GM19438 (cell line): ENCODE results near the gene PXMP4.
"Not testable (repeated sequence)": the region's sequence is repeated elsewhere in the genome, so short reads cannot be mapped to it uniquely, and the experiment has no call there.

Experiments used
- ATAC-seq: cut with Tn5 transposase; IDR thresholded peaks from one replicate; pipeline ENCODE4 v1.9.1; 2021; ENCODE audit warnings: low read depth; ENCODE audit not compliant: unreplicated experiment

Gene PXMP4

DNA sequence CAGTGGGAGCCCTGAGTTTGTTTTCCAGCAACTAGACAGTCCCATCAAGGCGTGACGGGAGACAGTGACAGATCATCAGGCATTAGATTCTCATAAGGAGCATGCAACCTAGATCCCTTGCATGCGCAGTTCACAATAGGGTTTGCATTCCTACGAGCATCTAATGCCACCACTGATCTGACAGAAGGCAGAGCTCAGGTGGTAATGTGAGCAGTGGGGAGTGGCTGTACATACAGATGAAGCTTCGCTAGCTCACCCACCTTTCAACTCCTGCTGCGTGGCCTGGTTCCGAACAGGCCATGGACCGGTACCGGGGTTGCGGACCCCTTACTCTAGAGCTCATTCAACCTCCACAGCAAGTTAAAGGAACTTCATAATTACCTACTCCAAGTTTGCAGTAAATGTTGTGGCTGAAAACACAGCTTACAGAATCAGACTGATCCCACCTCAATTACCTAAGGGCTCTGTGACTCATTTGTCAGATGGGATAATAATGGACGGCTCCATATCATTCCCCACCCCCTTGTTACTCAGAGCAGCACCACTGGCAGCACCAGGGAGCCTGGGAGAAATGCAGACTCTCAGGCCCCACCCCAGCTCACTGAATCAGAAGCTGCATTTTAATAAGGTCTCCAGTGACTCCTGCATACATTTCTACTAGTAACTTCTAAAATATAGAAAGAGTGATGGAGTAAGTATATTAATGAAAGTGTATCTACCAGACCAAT, 15.7 kb downstream of the PXMP4 start:
- ATAC-seq: no peak

DNA sequence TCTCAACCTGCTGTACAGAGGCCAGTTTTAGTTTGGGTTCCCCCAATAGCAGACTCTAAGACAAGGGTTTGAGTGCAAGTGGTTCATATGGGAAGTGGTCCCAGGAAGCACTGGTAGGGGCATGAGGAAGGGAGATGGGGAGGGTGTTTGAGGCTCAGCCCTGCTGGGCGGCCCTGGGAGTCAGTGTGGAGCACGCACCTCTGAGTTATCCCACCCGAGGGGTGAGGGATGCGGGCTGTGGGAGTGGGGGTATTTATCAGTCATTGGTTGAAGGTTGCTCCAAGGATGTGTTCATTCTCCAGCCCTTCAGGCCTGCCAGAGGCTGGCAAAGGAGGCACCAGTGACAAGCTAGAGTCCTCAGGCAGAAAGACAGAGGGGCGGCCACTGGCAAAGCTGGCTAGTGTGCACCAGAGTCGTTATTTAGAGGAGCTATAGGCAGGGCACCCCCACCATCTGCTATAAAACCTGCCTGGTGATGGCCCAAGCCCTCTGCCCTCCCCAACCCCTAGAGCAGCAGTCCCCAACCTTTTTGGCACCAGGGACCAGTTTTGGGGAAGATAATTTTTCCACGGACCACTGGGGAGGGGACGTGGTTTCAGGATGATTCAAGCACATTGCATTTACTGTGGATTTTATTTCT, 16.5 kb downstream of the PXMP4 start:
- no peak for ATAC-seq

DNA sequence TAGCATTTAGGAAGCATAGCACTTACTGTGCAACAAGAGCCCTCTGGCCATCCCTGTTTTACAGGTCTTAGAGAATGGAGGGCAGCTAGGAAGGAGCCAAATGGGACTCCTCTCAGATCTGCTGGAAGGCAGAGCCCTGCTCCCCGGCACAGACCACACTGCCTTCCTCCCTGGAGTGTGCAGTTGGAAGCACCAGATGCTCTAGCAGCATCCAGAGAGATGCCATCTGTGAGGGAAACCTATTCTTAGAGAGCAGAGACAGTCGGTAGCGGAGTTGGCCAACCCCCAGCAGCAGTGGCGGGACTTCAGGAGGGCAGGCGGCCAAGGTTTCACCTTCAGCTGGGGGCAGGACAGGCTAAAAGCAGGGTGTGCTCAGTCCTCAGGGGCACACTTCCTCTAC, 17.2 kb downstream of the PXMP4 start:
- no peak for ATAC-seq

DNA sequence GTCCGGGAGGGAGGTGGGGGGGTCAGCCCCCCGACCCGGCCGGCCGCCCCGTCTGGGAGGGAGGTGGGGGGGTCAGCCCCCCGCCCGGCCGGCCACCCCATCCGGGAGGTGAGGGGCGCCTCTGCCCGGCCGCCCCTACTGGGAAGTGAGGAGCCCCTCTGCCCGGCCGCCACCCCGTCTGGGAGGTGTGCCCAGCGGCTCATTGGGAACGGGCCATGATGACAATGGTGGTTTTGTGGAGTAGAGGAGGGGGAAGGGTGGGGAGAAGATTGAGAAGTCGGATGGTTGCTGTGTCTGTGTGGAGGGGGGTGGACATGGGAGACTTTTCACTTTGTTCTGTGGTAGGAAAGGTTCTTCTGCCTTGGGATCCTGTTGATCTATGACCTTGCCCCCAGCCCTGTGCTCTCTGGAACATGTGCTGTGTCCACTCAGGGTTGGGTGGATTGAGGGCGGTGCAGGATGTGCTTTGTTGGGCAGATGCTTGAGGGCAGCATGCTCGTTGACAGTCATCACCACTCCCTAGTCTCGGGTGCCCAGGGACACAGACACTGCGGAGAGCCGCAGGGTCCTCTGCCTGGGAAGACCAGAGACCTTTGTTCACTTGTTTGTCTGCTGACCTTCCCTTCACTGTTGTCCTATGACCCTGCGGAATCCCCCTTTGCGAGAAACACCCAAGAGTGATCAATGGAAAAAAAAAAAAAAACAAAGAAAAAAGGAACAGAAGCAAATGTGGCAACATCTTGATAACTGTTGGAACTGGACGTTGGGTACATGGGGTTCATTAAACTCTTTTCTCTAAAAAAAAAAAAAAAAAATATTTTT, 18.3 kb downstream of the PXMP4 start:
- no peak for ATAC-seq

DNA sequence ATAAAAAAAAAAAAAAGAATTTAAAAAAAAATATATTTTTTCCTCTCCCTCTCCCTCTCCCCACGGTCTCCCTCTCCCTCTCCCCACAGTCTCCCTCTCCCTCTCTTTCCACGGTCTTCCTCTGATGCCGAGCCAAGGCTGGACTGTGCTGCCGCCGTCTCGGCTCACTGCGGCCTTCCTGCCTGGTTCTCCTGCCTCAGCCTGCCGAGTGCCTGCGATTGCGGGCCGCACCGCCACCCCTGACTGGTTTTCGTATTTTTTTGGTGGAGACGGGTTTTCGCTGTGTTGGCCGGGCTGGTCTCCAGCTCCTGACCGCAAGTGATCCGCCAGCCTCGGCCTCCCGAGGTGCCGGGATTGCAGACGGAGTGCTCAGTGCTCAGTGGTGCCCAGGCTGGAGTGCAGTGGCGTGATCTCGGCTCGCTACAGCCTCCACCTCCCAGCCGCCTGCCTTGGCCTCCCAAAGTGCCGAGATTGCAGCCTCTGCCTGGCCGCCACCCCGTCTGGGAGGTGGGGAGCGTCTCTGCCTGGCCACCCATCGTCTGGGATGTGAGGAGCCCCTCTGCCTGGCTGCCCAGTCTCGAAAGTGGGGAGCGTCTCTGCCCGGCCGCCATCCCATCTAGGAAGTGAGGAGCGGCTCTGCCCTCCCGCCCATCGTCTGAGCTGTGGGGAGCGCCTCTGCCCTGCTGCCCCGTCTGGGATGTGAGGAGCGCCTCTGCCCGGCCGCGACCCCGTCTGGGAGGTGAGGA, 19.2 kb downstream of the PXMP4 start:
- ATAC-seq: not testable (repeated sequence)

DNA sequence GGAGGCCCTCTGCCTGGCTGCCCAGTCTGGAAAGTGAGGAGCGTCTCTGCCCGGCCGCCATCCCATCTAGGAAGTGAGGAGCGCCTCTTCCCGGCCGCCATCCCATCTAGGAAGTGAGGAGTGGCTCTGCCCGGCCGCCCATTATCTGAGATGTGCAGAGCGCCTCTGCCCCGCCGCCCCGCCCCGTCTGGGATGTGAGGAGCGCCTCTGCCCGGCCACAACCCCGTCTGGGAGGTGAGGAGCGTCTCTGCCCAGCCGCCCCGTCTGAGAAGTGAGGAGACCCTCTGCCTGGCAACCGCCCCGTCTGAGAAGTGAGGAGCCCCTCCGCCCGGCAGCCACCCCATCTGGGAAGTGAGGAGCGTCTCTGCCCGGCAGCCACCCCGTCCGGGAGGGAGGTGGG, 21.1 kb downstream of the PXMP4 start:
- not testable (repeated sequence) for ATAC-seq

DNA sequence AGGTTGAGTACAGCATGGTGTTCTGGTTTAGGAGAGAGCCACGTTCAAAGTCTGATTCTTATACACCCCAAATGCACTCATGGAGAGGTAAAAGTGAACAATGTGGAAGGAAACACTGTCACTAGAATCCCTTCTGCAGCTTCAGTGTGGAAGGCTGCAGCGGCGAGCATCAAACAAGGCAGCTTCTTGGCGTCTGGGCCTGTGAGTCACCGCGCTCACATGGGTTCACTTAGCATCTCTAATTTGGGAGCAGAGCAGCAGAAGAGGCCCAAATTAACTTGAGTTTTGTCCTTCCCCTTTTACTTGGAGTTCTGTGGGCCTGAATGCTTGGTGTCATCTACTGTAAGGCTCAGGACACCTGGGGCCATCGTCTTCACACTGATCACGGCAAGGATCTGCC, 23.0 kb downstream of the PXMP4 start:
- ATAC-seq: no peak

DNA sequence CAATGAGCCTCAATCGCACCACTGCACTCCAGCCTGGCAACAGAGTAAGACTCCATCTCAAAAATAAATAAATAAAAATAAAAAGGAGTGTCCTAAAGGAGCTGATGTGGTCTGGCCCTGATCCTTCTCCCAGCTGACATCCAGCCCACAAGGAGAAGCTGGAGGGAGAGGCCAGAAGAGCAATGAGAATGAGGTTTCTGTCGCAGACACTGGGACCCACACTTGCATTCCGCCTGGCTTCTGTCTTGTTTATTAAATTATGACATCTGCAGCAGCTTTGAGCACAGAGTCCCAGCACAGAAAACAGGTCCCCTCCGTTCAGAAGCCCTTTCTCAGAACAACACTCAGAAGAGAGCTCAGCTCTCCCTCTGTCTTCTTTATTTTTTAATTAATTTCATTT, 23.7 kb downstream of the PXMP4 start:
- no peak for ATAC-seq

DNA sequence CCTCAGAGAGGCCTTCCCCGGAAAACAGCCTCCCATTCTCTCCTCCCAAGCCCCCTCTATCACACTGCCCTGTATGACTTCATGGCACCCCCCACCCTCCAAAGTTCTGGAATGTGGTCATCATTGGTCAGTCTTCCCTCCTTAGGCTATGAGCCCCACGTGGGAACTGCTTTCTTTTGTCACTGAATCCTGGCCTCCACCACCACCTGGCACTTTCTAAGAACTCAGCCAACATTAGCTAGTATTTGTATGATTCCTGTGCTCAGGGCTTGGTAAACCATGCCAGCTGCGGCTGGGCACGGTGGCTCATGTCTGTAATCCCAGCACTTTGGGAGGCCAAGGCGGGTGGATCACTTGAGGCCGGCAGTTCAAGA, 25.5 kb downstream of the PXMP4 start:
- no peak for ATAC-seq

DNA sequence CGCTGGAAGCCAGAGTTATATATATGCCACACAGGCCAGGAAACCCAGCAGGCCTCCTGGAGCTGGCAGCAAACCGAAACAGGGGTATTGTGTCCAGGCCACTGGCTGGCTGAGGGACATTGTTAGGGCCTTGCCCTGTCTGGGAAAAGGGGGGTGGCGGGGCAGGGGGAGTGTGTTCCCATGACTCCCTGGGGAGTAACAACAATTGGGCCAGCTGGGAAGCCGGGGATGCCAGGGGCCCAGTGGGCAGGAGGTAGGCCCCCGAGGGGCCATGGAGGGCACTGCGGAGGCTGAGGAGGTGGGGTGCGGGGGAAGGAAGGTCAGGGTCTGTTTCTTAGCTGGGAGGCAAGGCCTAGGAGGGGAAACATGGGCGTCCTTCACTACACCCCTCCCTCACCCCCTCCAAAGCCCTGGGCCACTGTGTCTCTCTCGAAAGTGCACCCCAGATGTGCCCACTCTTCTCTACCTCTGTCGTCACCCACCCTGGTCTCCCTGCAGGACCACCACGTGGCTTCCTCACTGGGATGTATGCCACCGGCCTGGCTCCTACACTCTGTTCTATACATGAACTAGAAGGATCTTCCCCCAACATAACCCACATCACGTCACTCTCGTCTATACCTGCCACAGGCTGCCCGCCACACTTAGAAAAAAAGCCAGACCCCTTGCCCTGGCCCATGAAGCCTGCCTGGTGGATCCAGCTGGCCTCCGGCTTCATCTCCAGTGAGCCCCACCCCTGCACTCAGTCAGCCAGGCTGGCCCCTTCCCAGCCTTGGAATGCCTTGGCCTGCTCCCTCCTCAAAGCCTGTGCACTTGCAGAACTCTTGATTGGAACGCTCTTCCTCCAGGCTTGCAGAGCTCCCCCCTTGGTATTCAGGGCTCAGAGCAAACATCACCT, 26.1 kb downstream of the PXMP4 start:
- no peak for ATAC-seq

DNA sequence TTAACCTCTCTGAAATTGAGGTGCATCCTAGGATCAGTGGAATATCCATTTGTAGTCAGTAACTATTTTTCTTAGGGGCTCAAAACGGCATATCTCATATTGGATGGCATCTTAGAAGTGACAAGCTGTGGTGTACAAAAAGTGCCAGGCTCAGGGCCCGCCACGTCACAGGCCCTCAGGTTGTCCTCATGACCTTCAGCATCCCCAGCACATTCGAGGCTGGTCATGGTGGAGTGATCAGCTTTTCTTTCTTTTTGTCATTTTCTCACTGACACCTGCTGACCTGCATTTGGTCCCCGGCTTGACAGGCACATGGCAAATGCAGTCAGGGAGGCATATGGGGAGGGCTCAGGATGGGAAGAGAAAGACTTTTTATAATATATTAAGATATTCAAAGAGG, 26.8 kb downstream of the PXMP4 start:
- no peak for ATAC-seq

DNA sequence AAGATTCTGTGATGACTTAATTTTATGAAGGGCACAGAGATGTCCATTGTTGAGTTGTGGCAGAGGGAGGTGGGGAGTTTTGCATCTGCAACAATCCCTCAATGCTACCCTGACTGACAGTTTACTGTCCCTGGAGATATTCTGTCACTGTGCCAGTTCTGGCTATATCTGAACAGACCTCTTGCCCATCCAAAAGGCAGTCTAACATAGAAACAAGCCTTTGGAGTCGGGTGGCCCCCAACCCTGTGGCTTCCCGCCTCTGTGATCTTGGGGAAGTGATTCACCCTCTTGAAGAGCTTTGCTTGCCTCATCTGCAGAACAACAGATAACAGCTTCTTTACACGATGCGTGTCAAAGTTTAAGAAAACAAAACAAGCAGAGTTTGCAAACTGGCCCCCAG, 30.1 kb downstream of the PXMP4 start:
- ATAC-seq: no peak

DNA sequence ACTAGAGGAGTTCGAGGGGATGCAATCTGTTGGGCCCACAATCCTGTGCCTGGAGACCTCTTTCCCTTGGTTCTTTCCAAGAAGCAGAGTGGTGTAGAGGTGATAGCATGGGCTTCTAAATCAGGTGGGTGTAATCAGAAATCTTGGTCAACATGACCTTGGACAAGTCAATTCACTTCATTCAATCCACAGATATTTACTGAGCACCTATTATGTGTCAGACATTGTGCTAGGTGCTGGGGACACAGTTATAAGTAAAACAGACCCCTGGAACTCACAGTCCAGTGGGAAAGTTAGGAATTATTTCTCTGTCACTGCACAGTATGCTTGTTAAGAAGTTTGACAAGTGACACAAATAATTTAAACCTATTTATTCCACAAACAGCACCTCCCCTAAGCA, 30.6 kb downstream of the PXMP4 start:
- ATAC-seq: no peak

DNA sequence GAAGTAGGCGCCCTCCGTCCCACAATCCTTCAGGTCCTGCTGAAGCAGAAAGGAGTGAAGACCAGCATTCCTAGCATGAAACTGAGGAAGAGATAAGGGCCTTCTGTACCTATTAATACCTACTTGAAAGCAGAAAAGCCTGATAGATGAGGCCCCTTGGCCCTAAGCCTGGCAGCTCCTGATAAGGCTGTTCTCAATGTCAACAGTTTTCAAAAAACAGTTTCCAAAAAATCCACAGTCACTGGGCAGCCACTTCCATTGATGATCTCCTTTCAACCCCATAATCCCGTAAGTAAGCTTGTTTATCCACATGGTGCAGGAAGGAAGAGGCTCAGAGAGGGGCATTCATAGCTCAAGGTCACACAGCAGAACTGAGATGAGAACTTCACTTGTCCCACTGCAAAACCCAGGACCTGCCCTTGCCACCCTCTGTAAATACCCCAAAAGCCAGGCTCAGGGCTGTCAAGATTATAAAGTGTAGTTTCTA, 31.1 kb downstream of the PXMP4 start:
- ATAC-seq: no peak

DNA sequence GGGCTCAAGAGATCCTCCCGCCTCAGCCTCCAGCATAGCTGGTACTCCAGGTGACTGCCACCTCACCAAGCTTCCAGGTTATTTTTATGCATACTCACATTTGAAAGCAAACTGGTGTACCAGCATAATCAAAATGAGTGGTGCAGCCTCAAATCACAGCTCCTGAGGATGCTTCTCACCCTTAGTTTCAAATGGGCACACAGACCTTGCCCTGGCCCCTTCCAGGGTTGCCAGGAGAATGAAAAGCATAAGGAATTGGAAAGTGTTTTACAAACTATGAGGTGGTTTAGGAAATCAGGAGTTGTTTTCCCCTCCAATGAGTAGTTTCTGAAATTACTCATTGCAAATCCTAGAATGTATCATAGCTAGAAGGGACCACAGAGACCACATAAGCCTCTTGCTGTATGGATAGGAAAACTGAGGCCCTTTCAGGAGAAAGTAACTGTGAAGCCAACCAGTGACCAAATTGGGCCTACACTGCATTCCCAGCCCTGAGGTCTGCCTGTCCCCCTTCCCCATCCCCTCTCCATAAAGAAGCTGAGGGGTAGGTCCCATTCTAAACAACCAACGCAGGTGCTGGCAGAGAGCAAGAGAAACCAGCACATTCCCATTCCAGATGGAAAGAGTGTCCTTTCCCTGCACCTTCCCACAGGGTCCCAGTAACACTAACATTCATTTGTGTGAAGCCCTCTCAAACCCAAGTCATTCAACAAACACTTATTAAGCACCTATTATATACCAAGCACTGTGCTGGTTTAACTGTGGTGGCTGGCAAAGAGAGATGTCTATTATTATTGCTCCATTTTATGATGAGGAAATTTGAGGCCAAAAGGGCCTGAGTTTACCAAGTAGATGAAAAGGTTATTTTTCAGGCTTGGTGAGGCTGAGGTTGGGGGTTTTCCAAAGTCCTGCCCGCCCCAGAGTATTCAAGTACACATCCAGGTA, 31.8 kb downstream of the PXMP4 start:
- no peak for ATAC-seq

DNA sequence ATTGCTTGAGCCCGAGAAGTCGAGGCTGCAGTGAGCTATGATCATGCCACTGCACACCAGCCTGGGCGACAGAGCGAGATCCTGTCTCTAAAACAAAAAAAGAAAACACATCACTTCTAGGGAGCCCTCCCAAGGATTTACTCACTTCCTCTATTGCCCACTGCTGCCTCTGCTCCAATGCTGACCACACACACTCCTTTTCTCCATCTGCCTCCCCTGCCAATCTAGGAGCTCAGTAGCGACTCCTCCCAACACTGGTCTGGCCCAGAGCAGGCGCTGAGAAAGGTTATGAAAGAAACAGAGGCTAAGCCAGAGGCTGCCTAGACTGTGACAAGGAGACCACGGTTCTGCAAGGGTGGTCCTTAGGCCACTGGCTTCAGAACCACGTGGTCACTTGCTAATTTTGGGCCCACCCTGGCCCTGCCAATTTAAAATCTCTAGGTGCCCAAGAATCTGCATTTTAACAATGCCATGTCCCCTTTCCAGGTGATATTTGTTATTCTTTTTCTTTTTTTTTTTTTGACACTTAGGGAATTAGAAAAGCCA, 32.7 kb downstream of the PXMP4 start:
- ATAC-seq: no peak

DNA sequence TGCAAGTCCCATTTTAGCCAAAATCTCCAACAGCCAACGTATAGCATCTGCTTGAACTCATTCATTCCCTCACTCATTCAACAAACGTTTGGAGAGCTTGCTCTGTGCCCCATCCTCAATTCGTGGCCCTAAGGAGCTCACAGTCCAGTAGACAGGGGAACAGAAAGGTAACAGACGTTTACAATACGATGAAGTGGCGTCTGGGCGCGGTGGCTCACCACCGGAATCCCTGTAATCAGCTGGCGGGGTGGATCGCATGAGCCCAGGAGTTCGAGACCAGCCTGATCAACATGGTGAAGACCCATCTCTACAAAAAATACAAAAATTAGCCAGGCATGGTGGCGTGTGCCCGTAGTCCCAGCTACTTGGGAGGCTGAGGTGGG, 33.1 kb downstream of the PXMP4 start:
- ATAC-seq: no peak
